Osteocyte (in vitro differentiated cells): ENCODE measurements around the gene ATXN3. TPM values are rescaled to one million over a fixed set of nuclear protein-coding genes. Genes with fewer than 3 reads are reported as not detected.

Experiments
- DNase-seq: peaks from one replicate; pipeline ENCODE4 v3.0.0; 2021; ENCODE audit warnings: mixed read lengths; ENCODE audit not compliant: unreplicated experiment; ENCODE audit errors: extremely low spot score
- H3K27ac Mint-ChIP-seq: one replicate; pipeline ENCODE4 v1.8.0; 2021; ENCODE audit warnings: mild to moderate bottlenecking, mixed read lengths; ENCODE audit not compliant: unreplicated experiment
- H3K27me3 Mint-ChIP-seq: one replicate; pipeline ENCODE4 v1.8.0; 2021; ENCODE audit warnings: mixed read lengths; ENCODE audit not compliant: unreplicated experiment
- H3K36me3 Mint-ChIP-seq: one replicate; pipeline ENCODE4 v1.8.0; 2021; ENCODE audit warnings: mixed read lengths; ENCODE audit not compliant: unreplicated experiment
- H3K4me1 Mint-ChIP-seq: one replicate; pipeline ENCODE4 v1.8.0; 2021; ENCODE audit warnings: mixed read lengths; ENCODE audit not compliant: unreplicated experiment
- H3K4me3 Mint-ChIP-seq: one replicate; pipeline ENCODE4 v1.8.0; 2021; ENCODE audit warnings: mild to moderate bottlenecking, moderate library complexity, mixed read lengths; ENCODE audit not compliant: unreplicated experiment
- H3K9me3 Mint-ChIP-seq: one replicate; pipeline ENCODE4 v1.8.0; 2021; ENCODE audit warnings: mixed read lengths; ENCODE audit not compliant: unreplicated experiment
- CTCF ChIP-seq: fragments of 200-600 bp; sonication (generic); IDR thresholded peaks from 2 replicates; pipeline ENCODE4 v1.5.0; 2021; ENCODE audit warnings: antibody characterized with exemption, mild to moderate bottlenecking, moderate library complexity
- total RNA-seq: library from RNA; stranded (reverse); gene quantifications from 2 replicates; pipeline ENCODE4 v1.2.1, GENCODE V29; 2021

The ATXN3 gene
- total RNA-seq, 1 donor from 2014 or later = 35.7 TPM

- no peaks in the 10 kb centered on the region for H3K9me3 Mint-ChIP-seq
- no peak overlapping the region for H3K27ac Mint-ChIP-seq
Measured at GRCh38 chr14:92021523-92021922, 84.9 kb downstream of the ATXN3 start.

GRCh38 chr14:92014040-92014439 lies 92.3 kb downstream of the ATXN3 start:
- H3K36me3 Mint-ChIP-seq = peaks cover 41% of the 10 kb centered on the region
- no peaks in the 10 kb centered on the region for H3K4me1 Mint-ChIP-seq
- H3K27me3 Mint-ChIP-seq = no peaks in the 10 kb centered on the region
- H3K9me3 Mint-ChIP-seq = no peaks in the 10 kb centered on the region
- no peak for TF ChIP-seq CTCF
- DNase-seq = no peak
- no peak overlapping the region for H3K27ac Mint-ChIP-seq
- H3K4me3 Mint-ChIP-seq = no peak overlapping the region

More at GRCh38 chr14:92021523-92021922, 84.9 kb downstream of the ATXN3 start:
- TF ChIP-seq CTCF = no peak
- no peak for DNase-seq
- H3K36me3 Mint-ChIP-seq = peaks cover 28% of the 10 kb centered on the region
- H3K4me1 Mint-ChIP-seq = peaks cover 18% of the 10 kb centered on the region
- no peak overlapping the region for H3K4me3 Mint-ChIP-seq
- no peaks in the 10 kb centered on the region for H3K27me3 Mint-ChIP-seq

DNA sequence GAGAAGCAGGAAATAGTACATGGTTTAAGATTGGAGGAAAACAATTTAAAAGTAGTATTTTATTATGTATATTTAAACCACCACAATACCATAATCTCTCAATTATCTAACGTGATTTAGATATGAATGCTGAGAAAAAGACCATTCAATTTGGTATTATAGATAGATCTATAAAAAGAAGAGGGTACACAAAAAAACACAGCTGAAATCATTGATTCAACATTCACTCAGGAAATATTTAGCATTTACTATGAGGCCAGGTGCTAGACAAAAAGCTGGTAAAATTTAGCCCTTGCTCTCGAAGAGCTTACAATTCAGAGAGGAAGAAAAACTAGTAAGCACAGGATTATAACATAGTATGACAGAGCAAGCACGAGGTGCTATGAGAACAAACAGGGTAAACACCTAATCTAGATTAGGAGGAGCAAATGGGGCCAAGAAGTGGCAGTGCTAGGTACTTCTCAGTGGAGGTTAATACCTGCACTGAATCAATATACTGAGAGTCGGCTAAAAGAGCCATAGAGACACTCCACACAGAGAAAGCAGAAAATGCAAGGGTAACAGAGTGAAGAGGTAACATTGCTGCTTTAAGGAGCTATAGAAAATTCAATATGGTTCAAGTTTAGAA lies 94.1 kb downstream of the ATXN3 start:
- no peak overlapping the region for H3K4me3 Mint-ChIP-seq

DNA sequence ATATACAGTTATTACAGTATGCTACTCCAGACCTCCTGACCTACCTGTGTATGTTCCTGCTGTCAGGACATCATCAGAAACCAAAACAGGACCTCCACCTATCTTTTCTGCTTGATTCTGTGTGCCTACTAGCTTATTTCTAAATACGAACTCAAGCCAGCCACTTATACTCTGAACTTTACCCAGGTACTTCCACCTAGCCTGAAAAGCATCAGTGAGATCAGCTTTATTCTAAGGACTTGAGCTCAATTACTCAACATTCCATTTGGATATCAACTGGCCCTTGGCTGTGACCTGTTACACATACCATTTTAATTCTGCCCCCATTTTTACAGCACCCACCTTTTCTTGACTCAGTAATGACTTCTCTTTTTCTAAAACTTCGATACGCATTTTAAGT lies 95.7 kb downstream of the ATXN3 start:
- no peak overlapping the region for H3K4me3 Mint-ChIP-seq
- TF ChIP-seq CTCF = no peak
- H3K27ac Mint-ChIP-seq = no peak overlapping the region
- peaks cover 50% of the 10 kb centered on the region for H3K36me3 Mint-ChIP-seq
- H3K27me3 Mint-ChIP-seq = no peaks in the 10 kb centered on the region
- DNase-seq = no peak
- no peaks in the 10 kb centered on the region for H3K9me3 Mint-ChIP-seq
- no peaks in the 10 kb centered on the region for H3K4me1 Mint-ChIP-seq

More for the DNA sequence above, 94.1 kb downstream of the ATXN3 start:
- no peak for TF ChIP-seq CTCF
- H3K27me3 Mint-ChIP-seq = no peaks in the 10 kb centered on the region
- no peaks in the 10 kb centered on the region for H3K4me1 Mint-ChIP-seq
- no peak overlapping the region for H3K27ac Mint-ChIP-seq
- DNase-seq = no peak
- no peaks in the 10 kb centered on the region for H3K9me3 Mint-ChIP-seq
- peaks cover 51% of the 10 kb centered on the region for H3K36me3 Mint-ChIP-seq

DNA sequence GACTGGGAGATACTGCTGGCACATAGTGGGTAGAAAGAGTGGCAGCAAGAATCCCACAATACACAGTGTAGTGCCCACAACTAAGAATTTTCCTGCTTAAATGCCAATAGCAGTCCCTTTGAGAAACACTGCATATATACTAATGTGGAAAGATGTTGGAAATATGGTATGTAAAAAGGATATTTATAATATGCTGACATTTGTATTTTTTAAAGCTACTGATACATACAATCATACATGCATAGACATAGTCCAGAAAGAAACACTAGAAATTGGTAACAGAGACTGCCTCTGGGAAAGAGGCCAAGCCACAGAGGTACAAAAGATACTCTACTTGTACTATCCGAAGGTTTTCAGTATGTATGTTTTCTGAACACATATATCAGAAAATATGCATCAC lies 96.8 kb downstream of the ATXN3 start:
- no peaks in the 10 kb centered on the region for H3K4me1 Mint-ChIP-seq
- H3K4me3 Mint-ChIP-seq = no peak overlapping the region
- H3K9me3 Mint-ChIP-seq = no peaks in the 10 kb centered on the region
- TF ChIP-seq CTCF = no peak
- H3K27ac Mint-ChIP-seq = no peak overlapping the region
- H3K27me3 Mint-ChIP-seq = no peaks in the 10 kb centered on the region
- no peak for DNase-seq
- H3K36me3 Mint-ChIP-seq = peaks cover 59% of the 10 kb centered on the region

Other genes with a start within 250 kb of the ATXN3 start
- gene TC2N, start 239.0 kb downstream of the ATXN3 start, total RNA-seq = 0.35 and 2.1 TPM in 2 replicates
- gene FBLN5, start 158.9 kb downstream of the ATXN3 start, total RNA-seq = 98.7 and 101 TPM in 2 replicates
- 74.8 and 75.1 TPM in 2 replicates for gene TRIP11, start 66.5 kb downstream of the ATXN3 start, total RNA-seq
- 112 and 118 TPM in 2 replicates for gene NDUFB1, start 15.1 kb upstream of the ATXN3 start, total RNA-seq
- 78.2 and 80.2 TPM in 2 replicates for gene CPSF2, start 15.4 kb upstream of the ATXN3 start, total RNA-seq
- gene SLC24A4, start 216.6 kb upstream of the ATXN3 start, total RNA-seq = not detected in 2 replicates